GM19455 (cell line): ENCODE measurements around the gene GRIN1.

Experiments
- ATAC-seq: cut with Tn5 transposase; IDR thresholded peaks from one replicate; pipeline ENCODE4 v1.9.1; 2021; ENCODE audit not compliant: unreplicated experiment

The GRIN1 gene

GRCh38 chr9:137147091-137147792 is 8.3 kb downstream of the GRIN1 start:
- ATAC-seq = no peak

- ATAC-seq = no peak
Measured at GRCh38 chr9:137147793-137148160, 8.8 kb downstream of the GRIN1 start.

GRCh38 chr9:137148242-137148641 is 9.3 kb downstream of the GRIN1 start:
- ATAC-seq = no peak

- ATAC-seq = no peak
Measured at GRCh38 chr9:137148661-137149060, 9.7 kb downstream of the GRIN1 start.

GRCh38 chr9:137149363-137149762 is 10.4 kb downstream of the GRIN1 start:
- ATAC-seq = no peak

- ATAC-seq = no peak
Measured at GRCh38 chr9:137149942-137150616, 11.1 kb downstream of the GRIN1 start.

- no peak for ATAC-seq
Measured at GRCh38 chr9:137150617-137151457, 11.9 kb downstream of the GRIN1 start.

GRCh38 chr9:137152844-137153405 is 14.0 kb downstream of the GRIN1 start:
- no peak for ATAC-seq

GRCh38 chr9:137156567-137157375 is 17.8 kb downstream of the GRIN1 start:
- ATAC-seq = no peak

- ATAC-seq = no peak
Measured at GRCh38 chr9:137157618-137158415, 18.9 kb downstream of the GRIN1 start.

- no peak for ATAC-seq
Measured at GRCh38 chr9:137158625-137159024, 19.7 kb downstream of the GRIN1 start.

GRCh38 chr9:137159105-137160053 is 20.4 kb downstream of the GRIN1 start:
- no peak for ATAC-seq

GRCh38 chr9:137160054-137160425 is 21.1 kb downstream of the GRIN1 start:
- no peak for ATAC-seq

GRCh38 chr9:137160716-137161557 is 22.0 kb downstream of the GRIN1 start:
- no peak for ATAC-seq

- no peak for ATAC-seq
Measured at GRCh38 chr9:137161558-137162486, 22.9 kb downstream of the GRIN1 start.

GRCh38 chr9:137162505-137163364 is 23.8 kb downstream of the GRIN1 start:
- no peak for ATAC-seq
